ENCODE data around the gene HSD11B1. TPM values are rescaled to one million over a fixed set of nuclear protein-coding genes. Genes with fewer than 3 reads are reported as not detected.
A peak's percentile ranks its signal among the peaks of the same experiment; 100 is the strongest.

The HSD11B1 gene
- total RNA-seq, 1 experiment from 2014 or later: 0.27 TPM

GRCh38 chr1:209691237-209691636, 13.4 kb upstream of the HSD11B1 start (continued):
- no peak for TF ChIP-seq SIN3A (IDR thresholded peaks at IDR 0.05; ENCODE audit: low read depth)

GRCh38 chr1:209692296-209692695, 12.3 kb upstream of the HSD11B1 start:
- Histone ChIP-seq H3K36me3 (ENCODE audit: control insufficient read depth in 1 of 2, insufficient read depth in 2 of 2, low read length in 2 of 2) (no peaks in the 10 kb centered on the region), H3K27ac (ENCODE audit: low read depth, low read length) (no peak overlapping the region), H3K4me1 (ENCODE audit: control insufficient read depth in 1 of 2, insufficient read depth in 2 of 2, low read length in 2 of 2) (peaks cover 8 to 24% of the 10 kb centered on the region in 2 experiments; a peak in 3 of 4 replicates), H4K20me1 (ENCODE audit: insufficient read depth) (no peaks in the 10 kb centered on the region), H3K27me3 (ENCODE audit: insufficient read depth, low read length) (peaks cover 16% of the 10 kb centered on the region; the same call in 1 of the 2 replicates), H2AFZ (ENCODE audit: low read depth, low read length, poor library complexity, severe bottlenecking) (peak overlapping the region; percentile 95), H3K9me2 (ENCODE audit: insufficient read depth) (no peaks in the 10 kb centered on the region), H3K79me2 (ENCODE audit: insufficient read depth, low read length) (no peaks in the 10 kb centered on the region), H3K9ac (ENCODE audit: low read length) (no peak overlapping the region), H3K4me2 (ENCODE audit: low read length) (peak overlapping the region; percentile 47; the same call in 1 of the 2 replicates), H3K9me3 (ENCODE audit: control insufficient read depth in 1 of 2, insufficient read depth in 1 of 2, low read depth in 1 of 2, low read length in 2 of 2) (no peaks in the 10 kb centered on the region), H3K4me3 (replicated peaks in 1 of 2; ENCODE audit: low read depth in 1 of 2, low read length in 2 of 2) (no peak overlapping the region)
- ChIA-PET RAD21 (ENCODE audit: low non-redundant PET in 1 of 2, low total read pairs in 2 of 2, uncharacterized antibody in 2 of 2, unreplicated experiment in 2 of 2) (interaction anchor here in 1 of 2 experiments (1.0 kb wide), 1 partner anchor 123 kb away, joined by 3 read pairs; no protein-coding TSS in a partner anchor), POLR2A (interaction anchor here (1.2 to 1.5 kb wide), 2 partner anchors 37 to 39 kb away, joined by 3 read pairs; no protein-coding TSS in a partner anchor), CTCF (interaction anchor here (1.3 to 2.3 kb wide), 5 partner anchors 39 to 123 kb away, joined by 3 to 12 read pairs (median 4); no protein-coding TSS in a partner anchor)
- BruUV-seq (replicated peaks): no TSS peak
- peak; percentile 26; the same call in 1 of the 2 replicates for ATAC-seq
- DNase-seq (ENCODE audit: low read depth, low spot score): no peak
- intact Hi-C loops (cut with micrococcal nuclease): loop anchor here (2.0 kb wide), 1 partner anchor 55 kb away; no protein-coding TSS in a partner anchor
- TF ChIP-seq POLR2AphosphoS5 (IDR thresholded peaks at IDR 0.05; ENCODE audit: low read depth, low read length) (no peak), SP1 (IDR thresholded peaks at IDR 0.05; ENCODE audit: low read depth) (no peak), RAD21 (IDR thresholded peaks at IDR 0.05; ENCODE audit: low read depth) (no peak), CBX3 (IDR thresholded peaks at IDR 0.05; ENCODE audit: low read depth) (no peak), EGR1 (IDR thresholded peaks at IDR 0.05; ENCODE audit: low read depth) (no peak), JUND (IDR thresholded peaks at IDR 0.05) (no peak), REST (IDR thresholded peaks at IDR 0.05; ENCODE audit: low read depth) (no peak), ATF3 (IDR thresholded peaks at IDR 0.05) (no peak), ZNF274 (IDR thresholded peaks at IDR 0.05; ENCODE audit: low read depth, low read length) (no peak)
